ENCODE results near the gene TBC1D9.

Gene TBC1D9

DNA sequence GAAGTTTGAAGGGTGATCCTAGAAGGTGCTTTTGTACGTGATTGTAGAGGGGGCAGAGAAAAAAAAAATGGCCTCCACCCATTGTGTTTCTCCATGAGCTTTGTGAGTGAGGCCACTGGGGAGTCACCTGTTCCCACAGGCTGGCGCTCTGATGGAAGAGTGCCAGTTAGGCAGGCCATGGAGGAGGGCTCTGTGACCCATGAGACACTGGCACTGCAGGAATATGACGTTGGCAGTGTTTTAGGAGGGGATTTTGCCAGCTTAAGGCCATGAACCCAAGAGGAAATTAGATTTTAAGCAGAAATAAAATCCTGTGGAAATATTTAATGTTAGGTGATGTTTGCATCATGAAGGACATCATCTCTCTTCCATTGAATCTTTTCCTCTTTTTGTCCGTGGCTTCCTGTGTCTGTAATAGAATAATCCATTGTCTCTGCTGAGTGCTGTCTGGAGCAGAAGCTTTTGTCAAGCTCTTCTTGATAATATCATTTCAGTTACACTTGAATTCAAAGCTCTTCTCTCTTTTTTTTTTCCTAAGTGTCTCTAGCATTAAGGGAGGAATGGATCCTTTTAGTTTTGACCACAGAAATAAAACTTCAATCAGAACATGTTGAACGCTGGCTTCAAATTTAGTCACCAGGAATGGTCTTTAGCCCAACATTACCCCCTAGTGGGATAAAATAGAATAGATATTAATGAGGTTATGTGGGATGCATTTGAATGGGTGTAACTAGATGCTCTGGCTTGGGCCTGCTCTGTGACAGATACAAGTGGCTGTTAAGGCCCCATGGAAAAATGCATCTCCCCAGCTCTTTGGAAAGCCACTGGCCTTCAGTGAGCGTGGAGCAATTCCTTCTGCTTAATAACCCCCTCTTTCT is 146.4 kb downstream of the TBC1D9 start:
- peak; percentile 43 for DNase-seq

DNA sequence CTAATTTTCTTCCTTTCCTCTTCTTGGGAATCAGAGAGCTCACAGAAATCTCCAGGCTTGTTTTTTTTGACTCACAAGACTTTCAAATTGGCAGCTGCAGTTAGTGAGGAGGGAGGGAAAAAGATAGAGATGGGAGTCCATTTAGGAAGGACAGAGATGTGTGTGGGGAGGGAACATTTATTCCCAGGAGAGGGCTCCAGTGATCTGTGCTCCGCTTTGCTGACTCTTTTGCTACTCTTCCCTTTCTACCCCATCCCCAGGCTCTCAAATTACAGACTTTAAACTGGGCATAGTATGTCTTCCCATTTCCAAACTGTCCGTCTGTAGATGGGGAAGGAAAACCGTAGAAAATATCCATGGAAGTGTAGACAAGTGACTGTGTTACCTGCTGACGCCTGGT is 148.3 kb downstream of the TBC1D9 start:
- no peak for DNase-seq

DNA sequence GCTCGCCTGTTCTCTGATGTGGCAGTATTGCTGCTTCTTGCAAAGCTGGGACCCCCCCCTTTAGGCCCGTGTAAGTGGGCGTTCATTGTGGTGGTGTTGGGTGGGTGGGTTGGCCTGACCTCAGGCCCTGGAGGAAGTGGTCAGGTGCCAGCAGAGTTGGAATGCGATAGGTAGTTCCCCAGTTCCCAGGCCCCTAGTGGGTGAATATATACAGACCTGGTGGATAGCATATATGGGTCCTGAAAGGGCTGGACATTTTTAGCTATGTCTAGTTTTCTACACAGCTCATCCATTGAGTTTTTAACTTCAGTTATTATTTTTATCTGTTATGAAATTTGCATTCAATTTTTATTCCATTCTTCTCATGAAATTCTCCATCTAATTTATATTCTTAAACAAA is 151.6 kb downstream of the TBC1D9 start:
- DNase-seq: no peak

DNA sequence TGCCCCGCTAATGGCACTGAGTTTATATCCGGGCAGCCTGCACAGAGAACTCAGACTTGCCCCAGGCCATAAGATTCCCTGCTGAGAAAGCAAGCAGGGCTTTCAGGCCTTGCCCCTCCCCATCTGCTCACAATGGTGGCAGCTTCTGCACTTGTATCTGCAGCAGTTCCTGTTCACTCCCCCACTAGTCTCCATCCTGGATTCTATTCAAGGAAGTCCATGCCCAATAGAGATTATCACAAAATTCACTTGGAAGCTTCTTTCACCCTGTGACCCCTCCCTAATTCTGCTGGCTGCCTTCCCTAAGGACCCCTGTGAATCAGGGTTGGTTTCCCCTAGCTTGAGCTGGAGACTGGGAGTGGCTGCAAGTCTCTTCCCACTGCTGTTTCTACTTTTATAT is 152.9 kb downstream of the TBC1D9 start:
- DNase-seq: no peak

DNA sequence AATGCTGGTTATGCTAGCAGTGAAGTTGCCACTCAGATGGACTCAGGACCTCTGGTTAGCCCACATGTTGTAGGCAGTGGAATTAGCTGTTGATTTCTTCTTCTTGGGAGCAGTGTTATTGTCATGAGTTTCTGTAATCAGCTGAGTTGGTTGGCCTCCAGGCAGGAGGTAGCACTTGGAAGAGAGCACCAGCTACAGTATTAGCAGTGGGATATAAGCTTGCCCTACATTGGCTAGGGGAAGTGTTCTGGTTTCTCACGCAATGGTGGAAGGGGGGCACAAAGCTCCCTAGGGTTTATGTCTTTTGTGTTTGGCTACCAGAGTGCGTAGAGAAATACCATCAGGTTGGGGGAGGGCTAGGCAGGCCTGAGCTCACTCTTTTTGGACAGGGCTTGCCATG is 153.5 kb downstream of the TBC1D9 start:
- no peak for DNase-seq

DNA sequence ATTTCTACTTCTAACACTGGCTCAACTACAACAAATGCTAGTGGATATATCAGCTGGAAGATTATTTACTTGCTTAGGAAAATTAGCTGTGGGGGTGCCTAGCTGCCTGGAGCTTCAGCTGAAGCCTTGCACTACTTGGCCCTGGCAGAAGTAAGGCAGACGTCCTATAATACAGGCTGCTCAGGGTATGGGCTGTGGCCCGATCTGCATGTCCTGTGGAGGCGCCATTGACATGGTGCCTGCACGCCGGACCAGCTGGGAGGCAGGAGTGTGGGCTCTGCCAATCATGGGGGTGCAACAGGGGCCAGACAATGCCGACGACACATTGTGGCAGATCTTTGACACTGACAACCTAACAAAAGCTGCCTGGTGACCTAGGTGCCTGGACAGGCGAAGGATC is 155.8 kb downstream of the TBC1D9 start:
- DNase-seq: no peak

DNA sequence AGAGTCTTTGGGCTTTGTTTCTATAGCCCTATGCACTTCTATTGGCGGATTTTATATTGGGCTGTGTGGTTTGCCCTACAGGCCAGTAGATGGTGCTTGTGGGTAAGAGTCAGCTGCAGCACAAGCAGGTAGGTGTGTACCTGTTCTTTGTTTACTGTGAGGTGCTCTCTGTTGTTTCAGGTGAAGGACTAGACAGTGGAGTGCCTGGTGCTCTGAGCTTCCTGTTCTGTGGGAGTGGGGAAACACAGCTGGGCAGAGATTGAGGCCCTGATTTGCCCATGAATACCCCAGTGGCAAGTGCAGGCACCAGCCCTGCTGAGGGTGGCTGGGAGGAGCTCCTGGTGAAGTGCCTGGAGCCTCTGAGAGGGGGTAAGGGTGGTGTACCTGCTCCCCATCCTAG is 161.1 kb downstream of the TBC1D9 start:
- no peak for DNase-seq

DNA sequence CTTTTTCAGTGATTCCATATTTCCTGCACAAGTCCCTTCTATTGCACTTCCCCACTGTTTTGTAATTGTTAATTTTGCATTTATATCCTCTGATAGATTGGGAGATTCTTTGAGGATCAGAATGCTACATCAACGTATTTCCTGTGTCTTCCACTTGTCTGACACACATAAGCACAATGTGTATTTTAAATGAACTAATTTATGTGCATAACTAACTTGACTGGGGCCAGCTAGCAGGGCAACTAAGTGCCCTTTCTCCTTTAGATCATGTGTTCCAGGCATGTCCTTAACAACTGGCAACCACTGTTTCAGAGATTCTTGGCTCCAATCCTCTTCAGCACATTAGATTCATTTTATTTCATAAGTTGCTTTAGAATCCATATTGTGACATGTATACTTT is 171.7 kb downstream of the TBC1D9 start:
- no peak for DNase-seq

DNA sequence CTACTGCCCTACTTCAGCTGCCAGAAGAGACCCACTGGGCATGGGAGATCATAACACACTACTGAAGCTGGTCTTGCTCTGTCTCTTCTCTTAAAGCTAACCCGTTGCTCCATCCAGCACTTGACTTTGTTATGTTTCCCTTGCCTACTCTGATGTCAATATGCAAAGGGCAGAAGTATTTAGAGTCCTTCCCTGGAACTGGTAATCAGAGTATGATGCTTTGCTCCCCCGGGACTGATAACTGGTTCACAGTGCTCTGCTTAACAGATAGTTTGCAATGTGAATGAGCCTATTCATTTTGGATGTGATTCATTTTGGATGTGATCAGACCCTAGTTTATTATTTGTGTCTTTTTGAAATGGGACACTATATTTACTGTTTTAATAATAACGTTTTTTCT is 175.1 kb downstream of the TBC1D9 start:
- DNase-seq: no peak

DNA sequence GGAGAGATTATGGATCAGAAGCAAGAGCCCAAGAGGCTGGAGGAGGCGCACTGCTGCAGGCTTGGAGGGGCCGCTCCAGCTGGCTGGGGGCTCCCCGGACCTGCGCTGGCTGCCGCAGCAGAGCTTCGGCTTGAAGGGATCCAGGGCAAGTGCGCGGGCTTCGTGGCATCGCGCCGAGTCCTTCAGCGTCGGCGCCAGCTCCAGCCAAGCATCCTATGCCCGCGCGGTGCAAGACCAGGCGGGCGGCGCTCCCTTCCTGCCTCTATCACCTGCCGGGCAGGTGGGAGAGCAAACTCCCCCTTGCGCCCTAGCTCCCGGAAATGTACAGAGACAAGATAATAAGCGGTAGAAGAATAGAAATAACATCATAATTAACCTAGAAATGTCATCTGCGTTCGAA is 176.9 kb downstream of the TBC1D9 start:
- no peak for DNase-seq

DNA sequence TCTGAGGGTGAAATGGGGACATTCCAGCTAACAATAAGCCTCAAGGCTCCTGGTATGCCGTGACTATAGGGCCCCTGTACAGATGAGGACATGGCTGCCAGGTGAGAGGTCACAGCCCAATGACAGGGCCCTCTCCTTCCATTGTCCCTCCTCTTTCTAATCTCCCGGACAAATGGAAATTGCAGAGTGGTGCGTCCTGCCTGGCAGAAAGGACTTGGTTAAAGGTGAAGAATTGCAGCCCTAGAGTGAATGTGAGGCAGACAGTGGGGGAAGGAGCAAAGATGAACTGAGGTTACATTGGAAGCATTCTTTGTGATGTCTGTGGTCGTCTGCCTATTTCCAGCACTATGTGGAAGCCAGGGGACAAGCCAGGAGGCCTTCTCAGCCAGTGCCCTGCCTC is 180.7 kb downstream of the TBC1D9 start:
- no peak for DNase-seq

DNA sequence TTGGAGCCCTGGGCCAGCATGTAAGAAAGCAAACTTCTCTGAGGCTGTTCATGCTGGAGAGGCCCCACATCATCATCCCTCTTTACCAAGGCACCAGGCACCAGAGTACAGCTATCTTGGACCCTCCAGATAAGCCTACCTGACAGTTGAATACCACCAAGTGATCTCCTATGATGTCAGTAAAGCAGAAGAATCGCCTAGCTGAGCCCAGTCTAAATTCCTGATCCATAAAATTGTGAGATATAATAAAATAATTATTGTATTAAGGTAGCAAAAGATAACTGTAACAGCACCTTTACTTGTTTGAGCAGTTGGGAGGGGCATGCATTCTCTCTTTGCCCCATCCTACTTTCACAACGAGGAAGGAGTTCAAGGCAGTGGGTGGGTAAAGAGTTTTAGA is 184.6 kb downstream of the TBC1D9 start:
- DNase-seq: no peak

Data from CD4-positive, alpha-beta T cell treated with Interleukin-17A for 1 hour (primary cell).